Tibial artery (tissue), 4 donors: Measurements from ENCODE around the gene DGCR2.

Experiments used
- DNase-seq, 2 donors: peaks; one replicate each; pipeline ENCODE4 v3.0.0-alpha.2; 2019
- H3K27ac ChIP-seq, 2 donors: fragments of 200-600 bp; sonication (generic) in 1 of 2; 1 replicate in 1 of 2; 2 replicates in 1 of 2; pipeline ENCODE4 v1.5.1; 2018 to 2019; ENCODE audit warnings: mild to moderate bottlenecking in 1 of 2
- H3K27me3 ChIP-seq, 2 donors: fragments of 200-600 bp; sonication (generic) in 1 of 2; one replicate each; pipeline versions ENCODE4 v1.5.1 to v1.6.0; 2016 to 2019
- H3K36me3 ChIP-seq, 3 donors: fragments of 200-600 bp; sonication (generic) in 2 of 3; one replicate each; pipeline ENCODE4 v1.5.1; 2016 to 2019; ENCODE audit warnings: mild to moderate bottlenecking in 2 of 3
- H3K4me1 ChIP-seq, 4 donors: fragments of 200-600 bp; sonication (generic) in 2 of 4; 1 replicate in 3 of 4; 2 replicates in 1 of 4; pipeline ENCODE4 v1.5.1; 2016 to 2019
- H3K4me3 ChIP-seq, 2 donors: fragments of 200-600 bp; sonication (generic) in 1 of 2; 1 replicate in 1 of 2; 2 replicates in 1 of 2; pipeline ENCODE4 v1.5.1; 2018 to 2019; ENCODE audit warnings: mild to moderate bottlenecking in 2 of 2
- H3K9me3 ChIP-seq, 3 donors: fragments of 200-600 bp; sonication (generic) in 1 of 3; one replicate each; pipeline ENCODE4 v1.5.1; 2016 to 2019
- intact Hi-C: fragments of 100-400 bp; cut with DNase I; formaldehyde crosslinking; loops from one replicate; pipeline ENCODE4 v1.15.0; 2023; ENCODE audit warnings: low total_unique reads
- TF ChIP-seq, protein P1 (sequence below), 2 experiments: fragments of 200-600 bp in 1 of 2; fragments of 450-650 bp in 1 of 2; IDR thresholded peaks; one replicate each; pipeline ENCODE4 v1.5.1; 2017 to 2019; ENCODE audit warnings: antibody characterized with exemption in 2 of 2, mild to moderate bottlenecking in 1 of 2, moderate library complexity in 1 of 2

DGCR2 gene

DNA sequence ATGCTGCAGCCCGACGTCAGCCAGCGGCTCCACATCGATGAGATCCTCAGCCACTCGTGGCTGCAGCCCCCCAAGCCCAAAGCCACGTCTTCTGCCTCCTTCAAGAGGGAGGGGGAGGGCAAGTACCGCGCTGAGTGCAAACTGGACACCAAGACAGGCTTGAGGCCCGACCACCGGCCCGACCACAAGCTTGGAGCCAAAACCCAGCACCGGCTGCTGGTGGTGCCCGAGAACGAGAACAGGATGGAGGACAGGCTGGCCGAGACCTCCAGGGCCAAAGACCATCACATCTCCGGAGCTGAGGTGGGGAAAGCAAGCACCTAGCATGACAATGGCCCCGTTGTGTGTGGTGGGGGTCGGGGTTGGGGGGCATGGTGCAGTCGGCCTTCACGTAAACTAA, 9.9 kb upstream of the DGCR2 start:
- Histone ChIP-seq H3K27ac (no peak overlapping the region), H3K36me3 (peaks cover 31 to 66% (median 55%) of the 10 kb centered on the region in 3 donors), H3K27me3 (no peaks in the 10 kb centered on the region), H3K9me3 (no peaks in the 10 kb centered on the region), H3K4me3 (no peak overlapping the region), H3K4me1 (no peaks in the 10 kb centered on the region)
- intact Hi-C loops: no loop called here
- TF ChIP-seq, protein P1, sequence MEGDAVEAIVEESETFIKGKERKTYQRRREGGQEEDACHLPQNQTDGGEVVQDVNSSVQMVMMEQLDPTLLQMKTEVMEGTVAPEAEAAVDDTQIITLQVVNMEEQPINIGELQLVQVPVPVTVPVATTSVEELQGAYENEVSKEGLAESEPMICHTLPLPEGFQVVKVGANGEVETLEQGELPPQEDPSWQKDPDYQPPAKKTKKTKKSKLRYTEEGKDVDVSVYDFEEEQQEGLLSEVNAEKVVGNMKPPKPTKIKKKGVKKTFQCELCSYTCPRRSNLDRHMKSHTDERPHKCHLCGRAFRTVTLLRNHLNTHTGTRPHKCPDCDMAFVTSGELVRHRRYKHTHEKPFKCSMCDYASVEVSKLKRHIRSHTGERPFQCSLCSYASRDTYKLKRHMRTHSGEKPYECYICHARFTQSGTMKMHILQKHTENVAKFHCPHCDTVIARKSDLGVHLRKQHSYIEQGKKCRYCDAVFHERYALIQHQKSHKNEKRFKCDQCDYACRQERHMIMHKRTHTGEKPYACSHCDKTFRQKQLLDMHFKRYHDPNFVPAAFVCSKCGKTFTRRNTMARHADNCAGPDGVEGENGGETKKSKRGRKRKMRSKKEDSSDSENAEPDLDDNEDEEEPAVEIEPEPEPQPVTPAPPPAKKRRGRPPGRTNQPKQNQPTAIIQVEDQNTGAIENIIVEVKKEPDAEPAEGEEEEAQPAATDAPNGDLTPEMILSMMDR (IDR thresholded peaks at IDR 0.05): no peak
- no peak for DNase-seq

DNA sequence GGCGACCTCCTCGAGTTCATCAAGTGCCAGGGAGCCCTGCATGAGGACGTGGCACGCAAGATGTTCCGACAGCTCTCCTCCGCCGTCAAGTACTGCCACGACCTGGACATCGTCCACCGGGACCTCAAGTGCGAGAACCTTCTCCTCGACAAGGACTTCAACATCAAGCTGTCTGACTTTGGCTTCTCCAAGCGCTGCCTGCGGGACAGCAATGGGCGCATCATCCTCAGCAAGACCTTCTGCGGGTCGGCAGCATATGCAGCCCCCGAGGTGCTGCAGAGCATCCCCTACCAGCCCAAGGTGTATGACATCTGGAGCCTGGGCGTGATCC, 9.4 kb upstream of the DGCR2 start:
- Histone ChIP-seq H3K27ac (no peak overlapping the region), H3K4me1 (no peaks in the 10 kb centered on the region), H3K4me3 (no peak overlapping the region), H3K36me3 (peaks cover 26 to 61% (median 50%) of the 10 kb centered on the region in 3 donors), H3K9me3 (no peaks in the 10 kb centered on the region), H3K27me3 (no peaks in the 10 kb centered on the region)
- no peak for DNase-seq
- intact Hi-C loops: no loop called here
- TF ChIP-seq, protein P1 (IDR thresholded peaks at IDR 0.05): no peak

DNA sequence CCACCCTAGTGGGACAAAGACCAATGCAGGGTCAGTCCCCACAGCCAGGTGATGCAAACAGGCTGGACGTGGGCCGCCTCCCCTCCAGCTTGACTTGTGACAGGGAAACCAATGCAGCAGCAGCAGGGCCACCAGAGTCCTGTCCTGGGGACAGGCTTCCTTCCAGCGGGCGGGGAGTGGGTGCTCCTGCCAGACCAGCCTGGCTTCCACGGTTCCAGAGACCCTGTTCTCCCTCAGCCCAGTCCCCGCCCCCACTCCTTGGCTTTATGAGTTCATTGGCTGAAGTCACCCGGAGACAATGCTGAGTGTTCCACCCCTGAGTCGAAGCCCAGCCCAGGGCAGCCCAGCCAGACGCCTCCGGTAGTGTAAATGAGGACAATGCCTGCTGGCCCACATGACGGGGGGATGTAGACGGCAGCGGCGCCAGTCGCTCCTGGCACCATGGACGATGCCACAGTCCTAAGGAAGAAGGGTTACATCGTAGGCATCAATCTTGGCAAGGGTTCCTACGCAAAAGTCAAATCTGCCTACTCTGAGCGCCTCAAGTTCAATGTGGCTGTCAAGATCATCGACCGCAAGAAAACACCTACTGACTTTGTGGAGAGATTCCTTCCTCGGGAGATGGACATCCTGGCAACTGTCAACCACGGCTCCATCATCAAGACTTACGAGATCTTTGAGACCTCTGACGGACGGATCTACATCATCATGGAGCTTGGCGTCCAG, 8.9 kb upstream of the DGCR2 start, which contains the start of gene TSSK2:
TSSK2 (plus strand) TSS at position 350 of the 726 bp plus-strand sequence; CDS start at position 442, 92 bp downstream.
- H3K9me3 ChIP-seq: no peaks in the 10 kb centered on the region
- TF ChIP-seq, protein P1 (IDR thresholded peaks at IDR 0.05): no peak
- H3K27me3 ChIP-seq: no peaks in the 10 kb centered on the region
- no peak for DNase-seq
- H3K4me3 ChIP-seq: no peak within 1 kb of the TSS
- intact Hi-C loops: no loop called here
- no peak within 1 kb of the TSS for H3K27ac ChIP-seq
- H3K36me3 ChIP-seq: peaks cover 22 to 55% (median 45%) of the 10 kb centered on the region in 3 donors
- H3K4me1 ChIP-seq: no peaks in the 10 kb centered on the region

DNA sequence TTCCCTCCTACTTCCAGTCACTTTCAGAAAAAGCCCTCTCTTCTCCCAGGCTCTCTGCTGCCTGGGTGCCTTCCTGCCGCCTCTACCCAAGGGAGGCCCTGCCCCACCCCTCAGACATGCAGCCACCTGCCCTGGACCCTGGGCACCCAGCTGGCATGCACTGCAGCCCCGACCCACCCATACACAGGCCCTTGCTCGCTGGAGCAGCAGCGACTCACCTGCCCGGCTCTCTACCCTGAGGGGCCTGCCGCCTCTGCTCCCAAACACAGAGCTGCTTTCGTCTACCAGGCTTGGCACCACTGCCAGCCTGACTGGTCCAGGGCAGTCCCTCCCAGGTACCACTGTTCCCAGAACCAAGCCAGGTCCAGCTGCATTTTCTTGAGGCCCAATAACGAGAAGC, 7.7 kb upstream of the DGCR2 start:
- Histone ChIP-seq H3K4me3 (no peak overlapping the region), H3K36me3 (peaks cover 18 to 43% (median 32%) of the 10 kb centered on the region in 3 donors), H3K4me1 (no peaks in the 10 kb centered on the region), H3K9me3 (no peaks in the 10 kb centered on the region), H3K27ac (no peak overlapping the region), H3K27me3 (no peaks in the 10 kb centered on the region)
- DNase-seq: no peak
- TF ChIP-seq, protein P1 (IDR thresholded peaks at IDR 0.05): no peak
- intact Hi-C loops: no loop called here

DNA sequence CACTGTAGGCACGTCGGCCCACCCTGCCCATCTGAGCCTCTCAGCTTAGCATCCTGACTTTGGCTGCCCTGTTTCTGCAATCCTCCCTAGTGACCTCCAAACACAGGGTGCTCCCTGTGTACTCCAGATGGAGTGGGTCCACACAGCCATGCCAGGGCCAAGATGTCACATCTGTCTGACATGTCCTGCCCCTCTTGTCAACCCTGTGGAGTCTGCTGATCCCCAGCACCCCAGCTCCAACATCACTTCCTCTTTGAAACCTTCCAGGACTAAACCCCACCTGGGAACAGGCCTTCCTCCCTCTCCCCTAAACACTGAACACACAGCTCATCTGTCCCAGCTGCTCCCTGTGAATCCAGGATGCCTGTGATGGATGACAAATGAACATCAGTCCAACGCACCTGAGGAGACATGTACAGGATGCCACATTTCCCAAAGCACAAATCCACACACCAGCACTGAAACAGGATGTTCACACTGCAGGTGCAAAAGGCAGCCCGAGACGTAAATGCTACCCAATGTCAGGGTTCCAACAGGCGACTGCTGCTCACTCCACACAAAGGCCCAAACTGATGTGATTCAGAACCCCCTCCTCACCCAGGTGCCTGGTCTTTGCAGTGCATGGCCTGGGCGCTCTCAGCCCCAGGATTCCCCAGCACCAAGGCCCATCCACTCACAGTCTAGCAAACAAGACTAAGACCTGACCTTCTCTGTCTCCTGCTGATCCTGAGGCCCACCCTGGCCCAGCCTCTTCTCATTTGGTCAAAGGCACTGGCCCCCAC, 6.9 kb upstream of the DGCR2 start:
- Histone ChIP-seq H3K27me3 (no peaks in the 10 kb centered on the region), H3K4me1 (peaks cover 0 to 6% (median 0%) of the 10 kb centered on the region in 4 donors), H3K9me3 (no peaks in the 10 kb centered on the region), H3K36me3 (peaks cover 11 to 36% (median 25%) of the 10 kb centered on the region in 3 donors), H3K4me3 (no peak overlapping the region), H3K27ac (no peak overlapping the region)
- DNase-seq: no peak
- intact Hi-C loops: no loop called here
- TF ChIP-seq, protein P1 (IDR thresholded peaks at IDR 0.05): no peak
